ENCODE results near the gene CHRM1.

Gene CHRM1

GRCh38 chr11:62922189-62922589 lies 1.0 kb upstream of the CHRM1 start:
- peaks cover 13 to 17% of the 10 kb centered on the region in 2 donors for H3K4me1 Mint-ChIP-seq (ENCODE audit: low read depth in 2 of 2)
- H3K4me3 Mint-ChIP-seq = peak overlapping the region; percentile 34 to 75
- H3K9me3 Mint-ChIP-seq = no peaks in the 10 kb centered on the region
- H3K27me3 Mint-ChIP-seq = peaks cover 55 to 88% of the 10 kb centered on the region in 2 donors
- peaks cover 12% of the 10 kb centered on the region for H3K36me3 Mint-ChIP-seq (ENCODE audit: insufficient read depth)
- no peak for ATAC-seq (replicated peaks)
- DNase-seq = no peak
- H3K27ac Mint-ChIP-seq = no peak overlapping the region

DNA sequence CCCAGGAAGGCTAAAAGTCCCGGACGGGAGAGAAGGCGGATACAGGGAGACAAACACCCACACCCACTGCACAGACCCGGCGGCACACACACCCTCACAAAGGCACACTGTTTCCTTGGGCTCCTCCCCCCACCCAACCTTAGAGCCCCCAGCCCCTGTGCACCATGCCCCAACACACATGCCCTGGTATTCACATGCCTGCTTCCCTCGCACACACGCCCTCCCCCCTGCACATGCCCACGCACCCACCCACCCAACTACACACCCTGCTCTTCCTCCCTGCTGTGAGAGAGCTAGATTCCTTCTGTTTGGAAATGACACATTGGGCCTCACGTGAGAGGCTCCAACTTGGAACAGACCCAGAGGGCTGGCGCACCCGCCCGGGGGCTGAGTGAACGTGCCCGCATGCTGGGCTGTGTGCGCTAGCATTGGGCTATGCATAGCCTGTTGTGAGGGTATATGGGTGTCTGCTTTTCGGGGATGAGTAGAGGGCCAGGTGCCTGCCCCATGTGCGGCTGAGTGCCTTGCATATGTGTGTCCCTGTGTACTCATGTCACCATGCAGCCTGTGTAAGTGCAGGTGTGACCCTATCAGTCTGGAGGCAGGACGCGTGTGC lies 518 bp upstream of the CHRM1 start:
- Mint-ChIP-seq H3K9me3 (no peaks in the 10 kb centered on the region), H3K36me3 (ENCODE audit: insufficient read depth) (peaks cover 11% of the 10 kb centered on the region), H3K4me1 (ENCODE audit: low read depth in 2 of 2) (peaks cover 13 to 17% of the 10 kb centered on the region in 2 donors), H3K27ac (no peak overlapping the region), H3K4me3 (no peak overlapping the region), H3K27me3 (peaks cover 54 to 83% of the 10 kb centered on the region in 2 donors)
- DNase-seq = no peak
- no peak for ATAC-seq (replicated peaks)

- no peak for ATAC-seq (replicated peaks)
- Mint-ChIP-seq H3K4me3 (no peak overlapping the region), H3K27me3 (peaks cover 39 to 76% of the 10 kb centered on the region in 2 donors), H3K36me3 (ENCODE audit: insufficient read depth) (peaks cover 10% of the 10 kb centered on the region), H3K27ac (no peak overlapping the region), H3K9me3 (no peaks in the 10 kb centered on the region), H3K4me1 (ENCODE audit: low read depth in 2 of 2) (peaks cover 7 to 10% of the 10 kb centered on the region in 2 donors)
- no peak for DNase-seq
These were observed 1.1 kb downstream of the CHRM1 start for GRCh38 chr11:62919898-62920640.

DNA sequence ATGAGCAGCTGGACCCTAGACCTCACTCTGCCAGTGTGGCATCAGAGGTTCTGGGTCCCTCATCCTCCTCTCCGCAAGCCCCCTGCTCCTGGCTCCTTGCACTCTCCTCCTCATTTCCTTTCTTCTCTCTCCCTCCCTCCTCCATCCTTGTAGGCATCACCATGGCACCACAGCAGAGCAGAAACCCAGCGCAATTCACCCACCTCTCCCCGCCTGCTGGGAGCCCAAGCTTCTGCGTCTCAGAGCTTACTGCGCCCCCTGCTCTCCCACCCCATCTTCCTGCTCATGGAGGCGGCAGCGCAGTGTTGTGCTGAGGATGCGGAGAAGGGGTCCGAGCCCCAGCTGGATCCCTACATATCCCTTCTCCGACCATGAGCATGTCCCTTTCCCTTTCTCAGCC lies 1.7 kb downstream of the CHRM1 start:
- ATAC-seq (replicated peaks) (no peak), DNase-seq (no peak)
- no peak overlapping the region for H3K4me3 Mint-ChIP-seq
- H3K9me3 Mint-ChIP-seq = no peaks in the 10 kb centered on the region
- H3K27me3 Mint-ChIP-seq = peaks cover 37 to 72% of the 10 kb centered on the region in 2 donors
- H3K36me3 Mint-ChIP-seq (ENCODE audit: insufficient read depth) = peaks cover 8% of the 10 kb centered on the region
- H3K27ac Mint-ChIP-seq = no peak overlapping the region
- peaks cover 7 to 10% of the 10 kb centered on the region in 2 donors for H3K4me1 Mint-ChIP-seq (ENCODE audit: low read depth in 2 of 2)

DNA sequence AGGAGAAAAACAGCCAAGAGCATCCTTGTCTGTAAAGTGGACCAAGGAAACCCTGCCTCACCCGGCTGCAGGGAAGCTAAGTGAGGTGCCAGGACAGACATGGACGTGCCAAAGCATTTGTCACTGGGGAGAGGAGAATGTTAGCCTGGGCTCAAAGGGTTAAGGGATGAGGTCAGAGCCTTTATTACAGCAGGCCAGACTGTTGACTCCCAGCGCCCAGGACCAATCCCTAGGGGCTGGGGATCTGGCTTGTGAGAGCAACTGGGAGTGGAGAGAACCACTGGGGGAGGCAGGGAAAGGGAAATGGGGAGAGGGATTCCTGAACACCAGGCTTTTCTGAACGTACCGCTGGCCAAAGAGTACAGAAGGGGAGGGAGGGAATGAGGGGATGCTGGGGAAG lies 2.6 kb downstream of the CHRM1 start:
- Mint-ChIP-seq H3K27ac (no peak overlapping the region), H3K9me3 (no peaks in the 10 kb centered on the region), H3K4me3 (no peak overlapping the region), H3K27me3 (peaks cover 32 to 65% of the 10 kb centered on the region in 2 donors), H3K36me3 (ENCODE audit: insufficient read depth) (peaks cover 3% of the 10 kb centered on the region), H3K4me1 (ENCODE audit: low read depth in 2 of 2) (peaks cover 2 to 7% of the 10 kb centered on the region in 2 donors)
- ATAC-seq (replicated peaks) (no peak), DNase-seq (no peak)

GRCh38 chr11:62917906-62918502 lies 3.2 kb downstream of the CHRM1 start:
- ATAC-seq (replicated peaks) = no peak
- no peak overlapping the region for H3K27ac Mint-ChIP-seq
- peaks cover 3% of the 10 kb centered on the region for H3K36me3 Mint-ChIP-seq (ENCODE audit: insufficient read depth)
- DNase-seq = no peak
- H3K9me3 Mint-ChIP-seq = no peaks in the 10 kb centered on the region
- H3K27me3 Mint-ChIP-seq = peaks cover 29 to 60% of the 10 kb centered on the region in 2 donors
- H3K4me3 Mint-ChIP-seq = no peak overlapping the region
- H3K4me1 Mint-ChIP-seq (ENCODE audit: low read depth in 2 of 2) = peaks cover 0 to 3% of the 10 kb centered on the region in 2 donors

DNA sequence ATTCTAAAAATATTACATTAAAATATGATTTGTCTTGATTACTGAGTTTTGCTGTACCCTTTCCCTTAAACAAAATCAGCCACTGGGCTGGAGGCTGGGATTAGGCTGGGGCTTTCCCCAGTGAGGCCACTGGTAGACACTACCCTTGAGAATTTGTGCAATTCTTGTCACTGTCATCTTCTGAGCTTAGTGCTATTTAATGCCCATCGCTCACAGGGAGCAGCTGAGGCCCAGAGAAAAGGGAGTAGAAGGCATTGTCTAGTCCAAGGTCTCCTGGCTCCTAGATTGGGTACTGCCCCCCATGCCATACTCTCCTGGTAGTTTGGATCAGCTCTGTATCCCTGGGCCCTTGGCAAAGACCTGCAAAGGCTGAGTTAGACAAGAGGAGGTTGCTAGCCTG lies 6.7 kb downstream of the CHRM1 start:
- Mint-ChIP-seq H3K4me3 (no peak overlapping the region), H3K27ac (no peak overlapping the region), H3K27me3 (peaks cover 21 to 37% of the 10 kb centered on the region in 2 donors), H3K4me1 (ENCODE audit: low read depth in 2 of 2) (peaks cover 2 to 5% of the 10 kb centered on the region in 2 donors), H3K36me3 (ENCODE audit: insufficient read depth) (no peaks in the 10 kb centered on the region), H3K9me3 (no peaks in the 10 kb centered on the region)
- no peak for ATAC-seq (replicated peaks)
- DNase-seq = no peak

DNA sequence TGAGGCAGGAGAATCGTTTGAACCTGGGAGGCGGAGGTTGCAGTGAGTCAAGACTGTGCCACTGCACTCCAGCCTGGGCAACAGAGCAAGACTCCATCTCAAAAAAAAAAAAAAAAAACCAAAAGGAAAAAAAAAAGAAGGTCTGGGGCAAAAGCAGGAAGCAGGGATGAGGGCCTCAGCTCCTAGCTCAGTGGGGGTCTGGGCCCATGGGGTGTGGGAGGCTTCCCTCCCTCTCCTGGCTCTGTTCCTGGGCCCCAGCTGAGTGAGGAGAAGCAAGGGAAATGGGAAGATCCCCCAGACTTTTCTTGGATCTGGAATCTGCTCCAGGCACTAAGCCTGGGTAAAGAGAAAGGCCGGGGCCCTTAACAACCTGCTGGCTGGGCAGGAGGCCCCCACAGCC lies 8.9 kb downstream of the CHRM1 start:
- Mint-ChIP-seq H3K36me3 (ENCODE audit: insufficient read depth) (no peaks in the 10 kb centered on the region), H3K4me3 (no peak overlapping the region), H3K4me1 (ENCODE audit: low read depth in 2 of 2) (peaks cover 2 to 5% of the 10 kb centered on the region in 2 donors), H3K27me3 (peaks cover 20 to 44% of the 10 kb centered on the region in 2 donors), H3K9me3 (no peaks in the 10 kb centered on the region), H3K27ac (no peak overlapping the region)
- ATAC-seq (replicated peaks) = no peak
- DNase-seq = no peak

DNA sequence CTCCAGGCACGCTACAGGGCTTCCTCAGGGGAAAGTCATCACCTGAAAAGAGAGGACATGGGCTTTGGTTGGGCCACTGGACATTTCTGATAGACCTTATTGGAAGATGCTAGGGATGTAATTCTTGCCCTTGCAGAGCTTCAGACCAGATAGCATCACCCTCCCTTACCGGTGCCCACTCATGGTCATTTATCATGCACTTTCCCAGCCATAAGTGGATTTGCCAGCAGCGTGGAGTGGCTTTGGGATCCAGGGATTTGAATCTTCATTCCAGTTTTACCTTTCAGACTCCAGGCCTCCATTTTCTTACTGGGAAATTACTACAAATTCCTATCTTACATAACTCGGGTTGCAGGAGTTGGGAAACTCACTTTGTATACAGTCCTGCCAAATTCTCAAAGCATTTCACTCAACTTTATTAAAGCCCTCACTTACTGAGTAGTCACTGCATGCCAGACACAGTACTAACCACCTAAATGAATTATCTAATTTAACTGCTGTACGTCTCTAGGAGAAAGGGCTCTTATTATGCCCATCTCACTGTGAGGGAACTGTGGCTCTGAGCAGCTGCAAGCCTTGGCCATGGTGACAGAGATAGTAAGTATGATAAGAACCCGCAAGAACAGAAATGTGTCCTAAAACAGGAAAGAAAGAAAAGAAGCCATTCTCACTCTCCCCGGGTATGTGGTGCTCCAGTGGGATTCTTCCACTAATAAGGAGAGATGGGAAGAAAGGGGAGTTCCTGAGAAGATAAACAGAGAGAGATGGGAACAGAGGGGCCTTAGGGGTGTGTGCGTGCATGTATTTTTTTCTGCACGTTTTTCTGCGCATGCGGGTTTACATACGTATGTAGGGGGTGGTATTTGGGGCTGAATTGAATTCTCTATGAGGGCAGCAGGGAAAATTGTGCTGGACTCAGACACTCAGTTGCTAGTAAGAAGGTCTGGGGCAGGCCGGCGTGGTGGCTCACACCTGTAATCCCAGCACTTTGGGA lies 9.7 kb downstream of the CHRM1 start:
- DNase-seq (no peak), ATAC-seq (replicated peaks) (no peak)
- Mint-ChIP-seq H3K9me3 (no peaks in the 10 kb centered on the region), H3K4me3 (no peak overlapping the region), H3K27ac (no peak overlapping the region), H3K4me1 (ENCODE audit: low read depth in 2 of 2) (peaks cover 2 to 5% of the 10 kb centered on the region in 2 donors), H3K27me3 (peaks cover 20 to 45% of the 10 kb centered on the region in 2 donors), H3K36me3 (ENCODE audit: insufficient read depth) (no peaks in the 10 kb centered on the region)

DNA sequence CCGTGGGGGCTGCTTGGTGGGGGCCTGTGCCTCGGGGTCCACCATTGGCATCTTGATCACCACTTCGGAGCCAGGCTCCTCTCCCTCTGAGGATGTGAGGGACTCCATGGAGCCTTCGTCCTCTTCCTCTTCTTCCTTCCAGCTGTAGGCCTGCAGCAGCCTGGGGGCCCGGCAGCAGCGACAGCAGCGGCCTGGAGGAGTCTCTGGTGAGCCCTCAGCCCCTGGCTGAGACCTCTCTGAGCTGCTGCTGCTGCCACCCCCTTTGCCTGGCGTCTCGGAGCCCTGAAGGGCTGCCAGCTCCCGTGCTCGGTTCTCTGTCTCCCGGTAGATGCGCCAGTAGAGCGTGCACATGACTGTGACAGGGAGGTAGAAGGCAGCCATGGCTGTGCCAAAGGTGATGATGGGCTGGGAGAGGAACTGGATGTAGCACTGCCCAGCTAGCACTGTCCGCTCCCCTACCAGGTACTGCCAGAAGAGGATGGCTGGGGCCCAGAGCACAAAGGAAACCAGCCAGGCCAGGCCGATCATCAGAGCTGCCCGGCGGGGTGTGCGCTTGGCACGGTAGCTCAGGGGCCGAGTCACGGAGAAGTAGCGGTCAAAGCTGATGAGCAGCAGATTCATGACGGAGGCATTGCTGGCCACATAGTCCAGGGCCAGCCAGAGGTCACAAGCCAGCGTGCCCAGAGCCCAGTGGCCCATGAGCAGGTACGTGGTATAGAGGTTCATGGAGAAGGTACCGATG lies 10.9 kb downstream of the CHRM1 start:
- Mint-ChIP-seq H3K36me3 (ENCODE audit: insufficient read depth) (no peaks in the 10 kb centered on the region), H3K9me3 (no peaks in the 10 kb centered on the region), H3K4me3 (no peak overlapping the region), H3K27ac (no peak overlapping the region), H3K27me3 (peaks cover 20 to 47% of the 10 kb centered on the region in 2 donors), H3K4me1 (ENCODE audit: low read depth in 2 of 2) (peaks cover 2 to 5% of the 10 kb centered on the region in 2 donors)
- no peak for DNase-seq
- no peak for ATAC-seq (replicated peaks)

GRCh38 chr11:62909107-62909894 lies 11.9 kb downstream of the CHRM1 start:
- H3K27ac Mint-ChIP-seq = peak overlapping the region in 1 of 2 donors; percentile 54
- H3K4me3 Mint-ChIP-seq = no peak overlapping the region
- DNase-seq = no peak
- H3K36me3 Mint-ChIP-seq (ENCODE audit: insufficient read depth) = no peaks in the 10 kb centered on the region
- no peaks in the 10 kb centered on the region for H3K9me3 Mint-ChIP-seq
- ATAC-seq (replicated peaks) = no peak
- H3K27me3 Mint-ChIP-seq = peaks cover 20 to 47% of the 10 kb centered on the region in 2 donors
- H3K4me1 Mint-ChIP-seq (ENCODE audit: low read depth in 2 of 2) = peaks cover 4 to 5% of the 10 kb centered on the region in 2 donors

Data from effector memory CD8-positive, alpha-beta T cell (primary cell).